Spleen (tissue), 7 donors: ENCODE data around the gene SIK3.

Experiments used
- CTCF ChIP-seq, 11 experiments: fragments of 200-600 bp in 7 of 11; fragments of 450-650 bp in 4 of 11; sonication (generic) in 4 of 11; IDR thresholded peaks in 8 of 11; conservative IDR thresholded peaks in 3 of 11; 1 replicate in 7 of 11; 2 replicates in 4 of 11; pipeline versions ENCODE4 v1.4.0 to v1.8.0; 2016 to 2021; ENCODE audit warnings: antibody characterized with exemption in 11 of 11, inconsistent platforms in 4 of 11, mild to moderate bottlenecking in 1 of 11
- POLR2A ChIP-seq, 3 donors: fragments of 450-650 bp; IDR thresholded peaks; one replicate each; pipeline ENCODE4 v1.5.1; 2017; ENCODE audit warnings: antibody characterized with exemption in 3 of 3, mild to moderate bottlenecking in 1 of 3
- POLR2AphosphoS5 ChIP-seq, 3 donors: sonication (generic); formaldehyde crosslinking; IDR thresholded peaks; one replicate each; pipeline ENCODE4 v1.5.1; 2017; ENCODE audit warnings: antibody characterized with exemption in 3 of 3
- donor health status: DM: no; HTN: no; CAD: no; lungs with moderate emphysema.
- donor health status: DM: no; HTN: no; CAD: no.
- donor health status: DM: no; HTN: no; CAD: no.

GRCh38 chr11:116829525-116830183, 268.6 kb downstream of the SIK3 start, which contains the start of gene APOC3:
- TF ChIP-seq POLR2A (IDR thresholded peaks at IDR 0.05) = no peak
- TF ChIP-seq CTCF (IDR thresholded peaks at IDR 0.05 in 8 of 11, conservative IDR thresholded peaks at IDR 0.05 in 3 of 11) = no peak
- no peak for TF ChIP-seq POLR2AphosphoS5 (IDR thresholded peaks at IDR 0.05)
